Heart left ventricle (tissue), 13 donors: Measurements from ENCODE around the gene RPS5.

Experiments
- CTCF ChIP-seq, 12 donors: fragments of 200-600 bp; sonication (generic) in 4 of 12; IDR thresholded peaks; one replicate each; pipeline versions ENCODE4 v1.5.0 to v1.8.0; 2018 to 2022; ENCODE audit warnings: antibody characterized with exemption in 12 of 12, mild to moderate bottlenecking in 5 of 12
- POLR2A ChIP-seq, 2 donors: fragments of 450-650 bp; IDR thresholded peaks; one replicate each; pipeline ENCODE4 v1.6.1; 2017; ENCODE audit warnings: antibody characterized with exemption in 2 of 2, mild to moderate bottlenecking in 2 of 2, moderate library complexity in 2 of 2
- donor health status: ischemic (EF 13 %, LVEDD 7.1; RV severe dilation, severe dysfunction).
- donor health status: DM: no; HTN: yes; CAD: no.
- donor health status: DM: no; HTN: no; CAD: no.
- donor health status: ischemic (EF 25% LVEDD 6.9; RV normal size, moderate dysfunction).
- donor health status: ischemic (EF 25% LVEDD 5.7; RV mildly dilated, moderate dysfunction).
- donor health status: ischemic (EF 35%, LVEDD 5.7; RV mildly dilated, moderate dysfunction).
- donor health status: nonischemic (EF 11% LVEDD 7.7; RV severe dilation, severe dysfunction).
- donor health status: DM: yes; HTN: yes; CAD: no.
- donor health status: PGD.
- donor health status: ischemic (EF 29% LVEDD 5.4; RV normal size, mild dysfunction).
- donor health status: nonischemic (EF 23%, LVEDD 6.1; RV moderate dilation, normal function).

GRCh38 chr19:58338825-58339558 lies 48.1 kb upstream of the RPS5 start:
- peak in 1 of 12 donors; percentile 5 for TF ChIP-seq CTCF (IDR thresholded peaks at IDR 0.05)
- TF ChIP-seq POLR2A (IDR thresholded peaks at IDR 0.05): no peak
